Urothelium cell line (cell line): ENCODE measurements around the gene KCNE4.
A peak's percentile ranks its signal among the peaks of the same experiment; 100 is the strongest.
"Not testable (repeated sequence)": the region's sequence is repeated elsewhere in the genome, so short reads cannot be mapped to it uniquely, and the experiment has no call there.

Source experiments
- DNase-seq: peaks from one replicate; pipeline ENCODE4 v3.0.0; 2011; ENCODE audit warnings: low spot score, mixed read lengths
- FAIRE-seq: peaks from 2 replicates; lab custom pipeline; 2011; peaks lifted over from hg19 to GRCh38; lab: Jason Lieb, UNC

Gene KCNE4

GRCh38 chr2:223056701-223057418 lies 4.9 kb downstream of the KCNE4 start:
- DNase-seq (no peak), FAIRE-seq (no peak)

GRCh38 chr2:223057569-223057968 lies 5.6 kb downstream of the KCNE4 start:
- DNase-seq: no peak
- FAIRE-seq: peak; percentile 13

- FAIRE-seq: no peak
- no peak for DNase-seq
Measured at GRCh38 chr2:223058952-223059716, 7.1 kb downstream of the KCNE4 start.

- no peak for DNase-seq
- no peak for FAIRE-seq
Measured at GRCh38 chr2:223060201-223060825, 8.3 kb downstream of the KCNE4 start.

- FAIRE-seq: no peak
- no peak for DNase-seq
Measured at GRCh38 chr2:223062396-223062795, 10.4 kb downstream of the KCNE4 start.

- no peak for FAIRE-seq
- DNase-seq: no peak
Measured at GRCh38 chr2:223065107-223065506, 13.1 kb downstream of the KCNE4 start.

- DNase-seq (no peak), FAIRE-seq (no peak)
Measured at GRCh38 chr2:223066721-223067120, 14.7 kb downstream of the KCNE4 start.

- no peak for FAIRE-seq
Measured at GRCh38 chr2:223068071-223068470, 16.1 kb downstream of the KCNE4 start.

GRCh38 chr2:223069465-223069864 lies 17.5 kb downstream of the KCNE4 start:
- DNase-seq (no peak), FAIRE-seq (no peak)

More at GRCh38 chr2:223068071-223068470, 16.1 kb downstream of the KCNE4 start:
- no peak for DNase-seq

- DNase-seq (no peak), FAIRE-seq (no peak)
Measured at GRCh38 chr2:223069988-223070387, 18.0 kb downstream of the KCNE4 start.

GRCh38 chr2:223071139-223071538 lies 19.1 kb downstream of the KCNE4 start:
- FAIRE-seq (no peak), DNase-seq (no peak)

- DNase-seq: no peak
- no peak for FAIRE-seq
Measured at GRCh38 chr2:223072826-223073225, 20.8 kb downstream of the KCNE4 start.

GRCh38 chr2:223075301-223076270 lies 23.6 kb downstream of the KCNE4 start:
- no peak for FAIRE-seq

GRCh38 chr2:223076573-223076972 lies 24.6 kb downstream of the KCNE4 start:
- no peak for FAIRE-seq
- DNase-seq: peak; percentile 64

More at GRCh38 chr2:223075301-223076270, 23.6 kb downstream of the KCNE4 start:
- DNase-seq: no peak

GRCh38 chr2:223078482-223078881 lies 26.5 kb downstream of the KCNE4 start:
- FAIRE-seq (no peak), DNase-seq (no peak)

GRCh38 chr2:223079378-223079777 lies 27.4 kb downstream of the KCNE4 start:
- no peak for DNase-seq
- no peak for FAIRE-seq

- no peak for FAIRE-seq
- no peak for DNase-seq
Measured at GRCh38 chr2:223079925-223080324, 27.9 kb downstream of the KCNE4 start.

GRCh38 chr2:223080790-223081360 lies 28.9 kb downstream of the KCNE4 start:
- not testable (repeated sequence) for FAIRE-seq

GRCh38 chr2:223081789-223082188 lies 29.8 kb downstream of the KCNE4 start:
- no peak for FAIRE-seq

More at GRCh38 chr2:223080790-223081360, 28.9 kb downstream of the KCNE4 start:
- DNase-seq: not testable (repeated sequence)

GRCh38 chr2:223082706-223083105 lies 30.7 kb downstream of the KCNE4 start:
- DNase-seq (no peak), FAIRE-seq (no peak)

More at GRCh38 chr2:223081789-223082188, 29.8 kb downstream of the KCNE4 start:
- DNase-seq: no peak
